GM18873 (cell line): Measurements from ENCODE around the gene KRTAP9-6.
"Not testable (repeated sequence)": the region's sequence is repeated elsewhere in the genome, so short reads cannot be mapped to it uniquely, and the experiment has no call there.

Experiments used
- ATAC-seq: cut with Tn5 transposase; IDR thresholded peaks from one replicate; pipeline ENCODE4 v1.9.1; 2021; ENCODE audit warnings: mild to moderate bottlenecking, moderate library complexity, moderate number of reproducible peaks; ENCODE audit not compliant: unreplicated experiment, low FRiP score

The KRTAP9-6 gene

GRCh38 chr17:41265078-41265477, at the start of gene KRTAP9-6:
KRTAP9-6 (plus strand) TSS chr17:41265378; CDS start chr17:41265378, 0 bp downstream.
- ATAC-seq: no peak

- no peak for ATAC-seq
Measured at GRCh38 chr17:41215681-41216080, 49.5 kb upstream of the KRTAP9-6 start.

- ATAC-seq: no peak
Measured at GRCh38 chr17:41223821-41224220, 41.4 kb upstream of the KRTAP9-6 start.

GRCh38 chr17:41226051-41226450, 39.1 kb upstream of the KRTAP9-6 start:
- no peak for ATAC-seq

GRCh38 chr17:41226598-41227095, 38.5 kb upstream of the KRTAP9-6 start, which contains the start of gene KRTAP9-2:
KRTAP9-2 (plus strand) TSS chr17:41226648; CDS start chr17:41226655, 7 bp downstream.
- not testable (repeated sequence) for ATAC-seq

- ATAC-seq: no peak
Measured at GRCh38 chr17:41230094-41230493, 35.1 kb upstream of the KRTAP9-6 start.

- ATAC-seq: no peak
Measured at GRCh38 chr17:41231731-41232130, 33.4 kb upstream of the KRTAP9-6 start.

GRCh38 chr17:41232399-41233105, 32.6 kb upstream of the KRTAP9-6 start, which contains the start of gene KRTAP9-3:
KRTAP9-3 (plus strand) TSS chr17:41232449; CDS start chr17:41232502, 53 bp downstream.
- not testable (repeated sequence) for ATAC-seq

GRCh38 chr17:41237116-41237515, 28.1 kb upstream of the KRTAP9-6 start:
- not testable (repeated sequence) for ATAC-seq

GRCh38 chr17:41237949-41238437, 27.2 kb upstream of the KRTAP9-6 start, which contains the start of gene KRTAP9-8:
KRTAP9-8 (plus strand) TSS chr17:41237999; CDS start chr17:41238052, 53 bp downstream.
- ATAC-seq: not testable (repeated sequence)

- not testable (repeated sequence) for ATAC-seq
Measured at GRCh38 chr17:41246995-41247787, 18.0 kb upstream of the KRTAP9-6 start.

GRCh38 chr17:41249637-41250240, 15.4 kb upstream of the KRTAP9-6 start, which contains the start of gene KRTAP9-4:
KRTAP9-4 (plus strand) TSS chr17:41249687; CDS start chr17:41249721, 34 bp downstream.
- not testable (repeated sequence) for ATAC-seq

GRCh38 chr17:41251261-41251660, 13.9 kb upstream of the KRTAP9-6 start:
- ATAC-seq: no peak

GRCh38 chr17:41254861-41255260, 10.3 kb upstream of the KRTAP9-6 start:
- ATAC-seq: no peak

- ATAC-seq: not testable (repeated sequence)
Measured at GRCh38 chr17:41255381-41256290, 9.5 kb upstream of the KRTAP9-6 start, which contains the start of gene KRTAP9-9. KRTAP9-9 (plus strand) TSS chr17:41255384.

- no peak for ATAC-seq
Measured at GRCh38 chr17:41256291-41256685, 8.9 kb upstream of the KRTAP9-6 start.

GRCh38 chr17:41258406-41258805, 6.8 kb upstream of the KRTAP9-6 start:
- ATAC-seq: no peak

- no peak for ATAC-seq
Measured at GRCh38 chr17:41263212-41263611, 2.0 kb upstream of the KRTAP9-6 start.

- ATAC-seq: no peak
Measured at GRCh38 chr17:41264599-41264998, 579 bp upstream of the KRTAP9-6 start.
